SU-DHL-6 (cell line): Measurements from ENCODE around the gene RNF180.

Source experiments
- H2AFZ ChIP-seq: fragments of 200-600 bp; sonication (generic); 2 replicates; pipeline ENCODE4 v1.6.1; 2014; ENCODE audit warnings: low read depth, mild to moderate bottlenecking, moderate library complexity, mixed read lengths, antibody characterized with exemption, low read length; ENCODE audit not compliant: severe bottlenecking
- H3F3A ChIP-seq: fragments of 200-600 bp; shearing (Covaris generic); 2 replicates; pipeline ENCODE4 v1.6.0; 2016; ENCODE audit warnings: antibody characterized with exemption, mild to moderate bottlenecking; ENCODE audit not compliant: insufficient read depth
- H3K27ac ChIP-seq: fragments of 200-600 bp; sonication (generic); 2 replicates; pipeline ENCODE4 v1.5.1; 2016; ENCODE audit warnings: low read depth, mild to moderate bottlenecking, low read length, moderate library complexity, mixed read lengths
- H3K27me3 ChIP-seq: fragments of 200-600 bp; sonication (generic), shearing (Covaris generic); 2 replicates; pipeline ENCODE4 v1.6.0; 2014; ENCODE audit warnings: mild to moderate bottlenecking, low read length
- H3K36me3 ChIP-seq: fragments of 200-600 bp; sonication (generic); 2 replicates; pipeline ENCODE4 v1.6.1; 2014; ENCODE audit warnings: mild to moderate bottlenecking, low read length, mixed read lengths
- H3K4me2 ChIP-seq: fragments of 300-600, 200-600 bp; shearing (Covaris generic), sonication (generic); 2 replicates; pipeline ENCODE4 v1.6.0; 2014; ENCODE audit warnings: low read length, low read depth, mild to moderate bottlenecking; ENCODE audit not compliant: poor library complexity, severe bottlenecking
- H3K4me3 ChIP-seq: fragments of 200-600 bp; sonication (generic); 2 replicates; pipeline ENCODE4 v1.5.1; 2014; ENCODE audit warnings: antibody characterized with exemption, low read length, mild to moderate bottlenecking, mixed read lengths; ENCODE audit not compliant: insufficient read depth, poor library complexity, severe bottlenecking
- H3K79me2 ChIP-seq: fragments of 200-600 bp; sonication (generic); 2 replicates; pipeline ENCODE4 v1.6.1; 2014; ENCODE audit warnings: mild to moderate bottlenecking, low read length, moderate library complexity; ENCODE audit not compliant: insufficient read depth
- H3K9ac ChIP-seq: fragments of 200-600 bp; sonication (generic); 2 replicates; pipeline ENCODE4 v1.7.0; 2014; ENCODE audit warnings: mild to moderate bottlenecking, low read length
- H3K9me2 ChIP-seq: fragments of 200-600 bp; sonication (generic); replicated peaks from 2 replicates; pipeline ENCODE4 v1.6.1; 2014; ENCODE audit warnings: low read length; ENCODE audit not compliant: insufficient read depth
- H3K9me3 ChIP-seq: fragments of 200-600 bp; sonication (generic); 2 replicates; pipeline ENCODE4 v1.6.1; 2014; ENCODE audit warnings: low read length, mixed read lengths; ENCODE audit not compliant: insufficient read depth
- H4K20me1 ChIP-seq: fragments of 200-600 bp; sonication (generic); 2 replicates; pipeline ENCODE4 v1.6.1; 2014; ENCODE audit warnings: low read depth, mild to moderate bottlenecking, antibody characterized with exemption, low read length, moderate library complexity, mixed read lengths
- CTCF ChIP-seq: fragments of 200-600 bp; sonication (generic); IDR thresholded peaks from one replicate; pipeline ENCODE4 v1.5.1; 2017; ENCODE audit warnings: antibody characterized with exemption, mild to moderate bottlenecking, low read length, moderate library complexity; ENCODE audit not compliant: insufficient read depth, poor library complexity, severe bottlenecking
- EZH2phosphoT487 ChIP-seq: fragments of 200-600 bp; sonication (generic), shearing (Covaris generic); conservative IDR thresholded peaks from 2 replicates; pipeline ENCODE4 v1.6.1; 2018; ENCODE audit warnings: mild to moderate bottlenecking, antibody characterized with exemption, low read length, moderate library complexity, mixed read lengths

RNF180 gene

DNA sequence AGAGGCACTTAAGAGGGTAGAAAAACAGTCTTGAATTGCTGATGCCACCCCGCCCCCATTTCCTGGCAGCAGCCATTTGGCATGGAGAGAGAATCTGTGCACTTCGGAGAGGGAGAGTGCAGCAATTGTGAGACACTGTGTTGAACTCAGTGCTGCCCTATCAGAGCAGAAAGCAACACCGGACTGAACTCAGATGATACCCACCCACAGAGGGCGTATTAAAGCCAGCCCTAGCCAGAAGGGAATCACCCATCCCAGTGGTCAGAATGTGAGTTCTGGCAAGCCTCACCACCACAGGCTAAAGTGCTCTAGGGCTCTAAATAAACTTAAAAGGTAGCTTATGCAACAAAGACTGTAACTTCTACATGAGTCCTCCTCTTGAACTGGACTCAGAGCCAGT lies 251.7 kb downstream of the RNF180 start:
- TF ChIP-seq CTCF (no peak), EZH2phosphoT487 (no peak)
- no peak overlapping the region for H3K27ac ChIP-seq
- no peaks in the 10 kb centered on the region for H3F3A ChIP-seq
- H3K79me2 ChIP-seq = no peaks in the 10 kb centered on the region
- no peak overlapping the region for H3K4me2 ChIP-seq
- H3K9me2 ChIP-seq = no peaks in the 10 kb centered on the region
- H2AFZ ChIP-seq = no peak overlapping the region
- H4K20me1 ChIP-seq = no peaks in the 10 kb centered on the region
- no peak overlapping the region for H3K9ac ChIP-seq
- H3K36me3 ChIP-seq = no peaks in the 10 kb centered on the region
- no peaks in the 10 kb centered on the region for H3K9me3 ChIP-seq
- no peak overlapping the region for H3K4me3 ChIP-seq
- H3K27me3 ChIP-seq = no peaks in the 10 kb centered on the region

GRCh38 chr5:64418013-64418412 lies 252.4 kb downstream of the RNF180 start:
- no peaks in the 10 kb centered on the region for H3K27me3 ChIP-seq
- H3K9me3 ChIP-seq = no peaks in the 10 kb centered on the region
- no peak overlapping the region for H3K4me2 ChIP-seq
- H3K36me3 ChIP-seq = no peaks in the 10 kb centered on the region
- no peak overlapping the region for H2AFZ ChIP-seq
- H3F3A ChIP-seq = no peaks in the 10 kb centered on the region
- H3K9me2 ChIP-seq = no peaks in the 10 kb centered on the region
- no peaks in the 10 kb centered on the region for H4K20me1 ChIP-seq
- H3K9ac ChIP-seq = no peak overlapping the region
- no peak overlapping the region for H3K27ac ChIP-seq
- TF ChIP-seq CTCF = no peak
- no peak for TF ChIP-seq EZH2phosphoT487
- H3K4me3 ChIP-seq = no peak overlapping the region
- no peaks in the 10 kb centered on the region for H3K79me2 ChIP-seq
